Hepatocyte (in vitro differentiated cells): Measurements from ENCODE around the gene SLC25A44.

ENCODE experiments used
- EZH2 ChIP-seq: fragments of 200-600 bp; sonication (generic); IDR thresholded peaks from 2 replicates; pipeline ENCODE4 v1.6.1; 2016; ENCODE audit warnings: antibody characterized with exemption, mild to moderate bottlenecking, borderline replicate concordance
- EZH2phosphoT487 ChIP-seq: fragments of 200-600 bp; sonication (generic); IDR thresholded peaks from one replicate; pipeline ENCODE4 v1.6.1; 2018; ENCODE audit warnings: antibody characterized with exemption, mild to moderate bottlenecking, low read depth, moderate library complexity; ENCODE audit not compliant: unreplicated experiment, severe bottlenecking
- TF ChIP-seq, protein P1 (sequence below): fragments of 200-600 bp; sonication (generic); IDR thresholded peaks from 2 replicates; pipeline ENCODE4 v1.5.1; 2016; ENCODE audit warnings: antibody characterized with exemption, mild to moderate bottlenecking; ENCODE audit not compliant: poor library complexity

DNA sequence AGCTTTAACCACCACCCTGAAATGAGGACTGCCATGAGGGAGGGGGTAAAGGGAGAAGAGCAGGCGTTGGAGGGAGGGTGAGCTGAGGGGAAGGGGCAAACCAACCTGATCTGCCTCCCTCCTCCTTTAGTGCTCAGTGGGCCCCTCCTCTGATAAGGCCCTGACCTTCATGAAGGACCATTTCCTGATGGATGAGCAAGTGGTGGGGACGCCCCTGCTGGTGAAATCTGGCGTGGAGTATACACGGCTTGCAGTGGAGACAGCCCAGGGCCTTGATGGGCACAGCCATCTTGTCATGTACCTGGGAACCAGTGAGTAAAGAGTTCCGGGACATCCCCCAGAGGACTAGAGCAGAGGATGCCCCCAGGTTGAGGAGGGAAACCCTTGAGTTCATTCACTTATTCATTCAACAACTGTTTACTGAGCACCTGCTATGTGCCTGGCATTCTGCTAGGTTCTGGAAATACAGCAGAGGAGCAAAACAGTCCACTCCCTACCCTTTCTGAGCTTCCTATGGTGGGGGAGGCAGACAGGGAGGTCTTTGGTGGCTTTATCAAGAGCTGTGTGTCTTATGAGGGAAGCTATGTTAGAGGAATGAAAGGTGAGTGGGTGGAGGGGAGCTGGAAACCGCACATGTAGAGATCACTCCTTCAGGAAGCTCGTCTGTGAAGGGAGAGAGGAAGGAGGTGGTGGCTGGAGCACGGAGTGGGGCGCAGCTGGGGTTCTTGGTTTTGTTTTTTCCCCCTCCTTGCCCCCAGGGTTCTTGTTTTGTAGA lies 21.0 kb upstream of the SLC25A44 start:
- TF ChIP-seq, protein P1, sequence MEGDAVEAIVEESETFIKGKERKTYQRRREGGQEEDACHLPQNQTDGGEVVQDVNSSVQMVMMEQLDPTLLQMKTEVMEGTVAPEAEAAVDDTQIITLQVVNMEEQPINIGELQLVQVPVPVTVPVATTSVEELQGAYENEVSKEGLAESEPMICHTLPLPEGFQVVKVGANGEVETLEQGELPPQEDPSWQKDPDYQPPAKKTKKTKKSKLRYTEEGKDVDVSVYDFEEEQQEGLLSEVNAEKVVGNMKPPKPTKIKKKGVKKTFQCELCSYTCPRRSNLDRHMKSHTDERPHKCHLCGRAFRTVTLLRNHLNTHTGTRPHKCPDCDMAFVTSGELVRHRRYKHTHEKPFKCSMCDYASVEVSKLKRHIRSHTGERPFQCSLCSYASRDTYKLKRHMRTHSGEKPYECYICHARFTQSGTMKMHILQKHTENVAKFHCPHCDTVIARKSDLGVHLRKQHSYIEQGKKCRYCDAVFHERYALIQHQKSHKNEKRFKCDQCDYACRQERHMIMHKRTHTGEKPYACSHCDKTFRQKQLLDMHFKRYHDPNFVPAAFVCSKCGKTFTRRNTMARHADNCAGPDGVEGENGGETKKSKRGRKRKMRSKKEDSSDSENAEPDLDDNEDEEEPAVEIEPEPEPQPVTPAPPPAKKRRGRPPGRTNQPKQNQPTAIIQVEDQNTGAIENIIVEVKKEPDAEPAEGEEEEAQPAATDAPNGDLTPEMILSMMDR, result no peak
- no peak for TF ChIP-seq EZH2
- TF ChIP-seq EZH2phosphoT487, result no peak
